ENCODE measurements around the gene LENEP.

GRCh38 chr1:155037851-155038441, 44.6 kb downstream of the LENEP start:
- TF ChIP-seq CTCF (IDR thresholded peaks at IDR 0.05) = no peak
- no peak for TF ChIP-seq POLR2A (IDR thresholded peaks at IDR 0.05)

Data from heart left ventricle (tissue), 13 donors.